Hematopoietic multipotent progenitor cell treated with erythropoietin and hydrocortisone succinate and interleukin-3 and kit ligand, for 6 days (in vitro differentiated cells): Measurements from ENCODE around the gene RBM44.

Experiments used
- DNase-seq: peaks from one replicate; pipeline ENCODE4 v3.0.0-alpha.2; 2015

RBM44 gene

DNA sequence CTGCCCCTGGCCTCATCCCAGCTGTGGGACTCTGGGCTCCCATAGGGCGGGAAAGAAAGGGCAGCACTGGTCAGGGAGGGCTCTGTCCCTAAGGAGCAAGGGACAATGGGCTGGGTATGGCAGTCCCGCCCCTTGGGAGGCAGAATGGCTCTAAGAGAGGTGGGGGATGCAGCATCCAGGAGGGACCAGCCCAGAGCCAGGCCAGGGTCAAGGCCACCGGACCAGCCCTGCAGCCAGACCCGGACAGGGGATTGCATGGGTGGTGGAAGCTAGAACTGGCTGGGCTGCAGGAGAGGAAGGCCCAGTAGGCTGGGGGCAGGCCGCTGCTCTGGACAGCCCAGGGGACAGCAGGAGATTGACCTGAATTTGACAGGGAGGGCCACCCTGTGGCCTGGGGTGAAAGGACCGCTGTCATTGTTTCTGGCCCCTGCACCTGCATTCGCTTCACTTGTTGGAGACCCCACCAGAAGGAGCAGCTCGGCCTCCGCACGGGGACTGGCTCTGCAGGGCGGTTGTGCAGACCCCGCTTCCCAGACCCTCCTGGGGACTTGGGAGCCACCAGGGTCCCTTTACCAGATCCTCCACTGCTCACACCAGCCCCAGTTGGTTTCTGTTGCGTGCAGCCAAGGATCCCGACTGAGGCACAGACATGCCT lies 75.4 kb downstream of the RBM44 start:
- DNase-seq: no peak

DNA sequence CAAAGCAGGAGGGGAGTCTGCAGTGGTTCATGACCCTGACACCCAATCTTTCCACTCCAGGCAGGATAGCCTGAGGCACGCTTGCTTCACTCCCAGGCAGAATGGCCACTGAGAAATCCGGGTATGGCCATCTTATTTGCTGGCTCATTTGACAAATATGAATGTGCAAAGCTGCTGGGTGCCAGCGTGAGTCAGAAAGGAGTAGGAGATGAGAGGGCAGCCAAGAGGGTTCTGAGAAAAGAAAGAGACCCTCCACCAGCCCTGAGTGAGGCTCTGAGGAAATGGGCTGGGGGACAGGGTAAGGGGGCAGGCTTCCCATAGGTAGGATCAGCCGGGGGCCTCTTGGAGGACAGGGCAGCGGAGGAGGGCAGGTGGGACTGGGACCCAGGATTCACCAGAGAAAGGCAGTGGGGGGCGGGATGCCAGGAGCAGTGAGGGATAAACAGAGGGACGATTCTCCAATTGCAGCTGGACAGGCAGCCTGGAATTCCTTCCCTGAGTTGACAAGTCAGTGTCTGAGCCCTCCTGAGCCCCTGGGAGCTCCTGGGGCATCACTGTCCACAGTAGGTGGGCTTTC lies 76.1 kb downstream of the RBM44 start:
- no peak for DNase-seq

DNA sequence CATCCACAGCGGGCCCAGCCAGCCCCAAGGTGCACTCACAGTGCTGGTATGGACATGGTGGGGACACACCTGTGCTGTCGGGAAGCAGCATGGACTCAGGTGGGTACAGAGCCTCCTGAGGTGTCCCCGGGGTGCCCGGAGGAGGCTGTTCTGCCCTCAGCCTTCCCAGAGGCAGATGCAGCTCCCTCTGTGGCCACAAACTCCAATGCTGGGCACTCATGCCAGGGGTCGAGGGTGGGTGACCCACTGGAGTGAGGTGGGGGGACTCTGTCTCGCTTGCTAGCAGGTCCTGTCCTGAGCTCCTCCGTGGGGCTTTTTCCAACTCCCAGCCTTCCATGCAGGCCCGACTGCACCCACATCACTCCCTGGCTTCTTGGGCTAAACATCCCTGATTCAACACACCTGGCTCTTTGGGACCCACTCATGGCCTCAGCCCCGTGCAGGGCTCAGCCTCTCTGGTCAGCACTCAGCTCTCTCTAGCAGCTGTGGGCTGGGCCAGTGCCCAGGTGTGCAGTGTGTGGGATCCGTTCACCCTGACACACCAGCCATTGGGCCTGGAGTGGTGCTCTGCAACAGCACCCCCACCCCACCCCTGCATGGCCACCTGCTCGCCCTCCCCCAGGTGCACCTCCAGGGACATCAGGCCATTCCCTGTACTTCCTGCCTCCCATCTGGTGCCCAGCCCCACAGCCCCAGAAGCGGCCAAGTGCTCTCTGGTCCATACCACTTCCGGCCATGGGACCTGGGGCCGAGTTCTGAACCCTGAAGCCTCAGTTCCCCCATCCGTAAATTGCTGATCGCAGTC lies 76.9 kb downstream of the RBM44 start:
- no peak for DNase-seq

DNA sequence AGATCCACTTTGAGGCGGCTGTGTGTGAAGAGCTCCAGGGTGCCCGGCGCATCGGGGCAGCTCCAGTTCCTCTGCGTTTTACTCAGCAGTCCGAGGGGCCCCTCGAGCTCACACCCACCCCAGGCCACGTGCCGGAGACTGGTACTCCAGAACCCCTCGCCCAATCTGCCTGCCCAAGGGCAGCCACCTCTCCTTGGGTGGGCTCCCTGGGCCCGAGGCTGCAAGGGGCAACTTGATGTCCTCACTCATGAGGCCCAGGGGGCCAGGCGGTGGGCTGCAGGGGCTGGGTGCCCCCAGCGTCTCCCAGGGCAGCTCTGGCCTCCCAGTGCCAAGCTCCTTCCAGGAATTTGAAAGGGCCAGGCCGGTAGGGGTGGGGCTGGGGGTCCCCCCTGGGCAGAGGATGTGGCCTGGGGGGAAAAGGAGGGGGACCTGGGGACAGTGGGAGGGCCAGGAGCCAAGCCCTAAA lies 77.5 kb downstream of the RBM44 start:
- no peak for DNase-seq

DNA sequence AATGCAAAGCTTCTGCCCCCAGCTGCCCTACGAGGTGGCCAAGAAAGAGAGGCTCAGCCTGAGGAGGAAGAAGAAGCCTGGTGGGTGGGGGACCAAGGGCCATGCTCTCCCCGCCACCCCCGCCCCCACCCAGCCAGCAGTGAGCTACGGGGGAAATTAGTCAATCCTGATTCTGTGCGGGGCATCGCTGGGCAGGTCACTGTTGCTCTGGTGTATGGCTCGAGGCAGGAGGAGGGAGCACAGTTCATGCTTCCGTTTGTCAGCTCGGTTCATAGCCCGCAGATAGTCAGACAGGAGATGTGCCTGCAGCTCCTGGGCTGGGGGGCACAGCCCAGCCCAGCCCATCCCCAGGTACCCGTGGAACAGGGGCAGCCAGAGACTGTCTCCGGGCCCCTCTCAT lies 78.0 kb downstream of the RBM44 start:
- DNase-seq: no peak

DNA sequence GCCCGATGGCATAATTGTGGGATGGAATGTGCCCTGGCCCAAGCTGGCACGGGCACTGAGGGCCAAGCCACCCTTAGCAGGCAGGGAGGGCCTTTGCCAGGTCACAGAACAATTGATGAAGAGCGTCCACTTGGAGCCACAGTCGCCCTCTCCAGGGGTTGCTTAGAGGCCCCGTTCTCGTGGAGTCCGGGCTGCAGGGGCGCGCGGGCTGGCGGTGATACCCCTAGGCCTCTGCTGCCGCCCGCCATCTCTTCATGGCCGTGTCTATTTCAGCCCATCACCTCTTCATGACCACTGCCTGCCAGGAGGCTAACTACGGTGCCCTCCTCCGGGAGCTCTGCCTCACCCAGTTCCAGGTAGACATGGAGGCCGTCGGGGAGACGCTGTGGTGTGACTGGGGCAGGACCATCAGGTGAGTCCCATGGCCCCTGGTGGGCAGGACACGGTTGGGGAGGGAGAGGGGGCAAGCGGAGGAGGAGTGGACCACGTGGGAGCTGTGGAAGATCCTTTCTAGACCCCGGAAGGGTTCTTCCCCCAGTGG lies 78.4 kb downstream of the RBM44 start:
- DNase-seq: no peak

- no peak for DNase-seq
Measured at GRCh38 chr2:237877576-237878307, 79.2 kb downstream of the RBM44 start.

DNA sequence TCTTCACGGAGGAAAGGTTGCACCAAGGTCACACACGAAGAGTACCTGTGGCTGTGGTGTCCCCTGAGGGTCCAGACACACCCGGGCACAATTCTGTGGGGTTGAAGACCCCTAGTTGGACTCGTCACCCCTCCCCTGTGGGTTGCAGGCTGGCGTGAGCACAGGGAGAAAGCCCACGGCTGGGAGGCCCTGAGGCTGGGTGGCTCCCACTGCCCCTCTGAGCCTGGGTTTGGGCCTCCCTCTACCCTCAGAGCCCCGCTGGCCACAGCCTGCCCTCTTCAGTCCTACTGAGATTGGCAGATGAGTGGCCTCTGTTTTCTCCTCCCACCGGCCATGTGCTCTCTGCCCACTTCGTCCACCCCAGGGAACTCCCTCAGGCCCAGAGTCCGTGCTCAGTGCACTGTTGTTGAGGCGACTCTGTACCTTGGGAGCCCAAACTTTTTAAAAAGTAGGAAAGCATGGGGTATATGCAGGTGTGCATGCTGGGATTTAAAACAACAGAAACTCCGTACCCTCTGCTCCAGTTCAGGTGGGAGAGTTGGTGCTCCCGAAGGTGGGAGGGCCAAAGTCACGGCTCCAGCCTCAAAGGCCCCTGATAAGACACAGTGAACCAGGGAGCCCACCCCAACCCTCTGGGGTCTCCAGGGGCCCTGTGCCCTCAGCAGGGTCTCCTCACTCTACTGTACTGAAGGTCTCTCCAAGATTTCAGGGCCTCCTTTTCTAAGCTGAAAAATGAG lies 79.9 kb downstream of the RBM44 start:
- DNase-seq: no peak

- DNase-seq: no peak
Measured at GRCh38 chr2:237879058-237879430, 80.5 kb downstream of the RBM44 start.

DNA sequence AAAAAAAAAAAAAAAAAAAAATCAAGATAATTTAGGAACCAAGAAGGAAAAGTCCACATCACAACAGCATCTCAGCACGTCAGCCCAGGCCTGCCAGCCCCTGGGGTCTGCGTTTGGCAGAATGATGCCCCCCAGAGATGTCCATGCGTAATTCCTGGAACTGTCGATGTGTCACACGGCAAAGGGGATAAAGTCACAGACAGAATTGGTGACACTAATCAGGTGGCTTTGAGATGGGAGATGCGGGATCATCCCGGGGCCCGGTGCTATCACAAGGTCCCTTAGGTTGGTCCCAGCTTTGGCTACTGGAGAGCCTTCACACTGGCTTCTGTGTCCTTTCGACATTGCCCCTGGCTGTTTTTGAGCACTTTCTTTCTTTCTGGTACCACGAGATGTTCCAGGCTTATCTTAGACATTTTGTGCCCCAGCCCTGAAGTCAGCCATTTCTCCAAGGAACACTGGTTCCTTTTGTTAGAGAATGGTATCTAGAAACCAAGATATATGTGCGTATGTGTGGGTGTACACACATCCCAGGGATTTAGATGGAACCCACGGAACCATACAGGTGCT lies 81.5 kb downstream of the RBM44 start:
- DNase-seq: no peak

DNA sequence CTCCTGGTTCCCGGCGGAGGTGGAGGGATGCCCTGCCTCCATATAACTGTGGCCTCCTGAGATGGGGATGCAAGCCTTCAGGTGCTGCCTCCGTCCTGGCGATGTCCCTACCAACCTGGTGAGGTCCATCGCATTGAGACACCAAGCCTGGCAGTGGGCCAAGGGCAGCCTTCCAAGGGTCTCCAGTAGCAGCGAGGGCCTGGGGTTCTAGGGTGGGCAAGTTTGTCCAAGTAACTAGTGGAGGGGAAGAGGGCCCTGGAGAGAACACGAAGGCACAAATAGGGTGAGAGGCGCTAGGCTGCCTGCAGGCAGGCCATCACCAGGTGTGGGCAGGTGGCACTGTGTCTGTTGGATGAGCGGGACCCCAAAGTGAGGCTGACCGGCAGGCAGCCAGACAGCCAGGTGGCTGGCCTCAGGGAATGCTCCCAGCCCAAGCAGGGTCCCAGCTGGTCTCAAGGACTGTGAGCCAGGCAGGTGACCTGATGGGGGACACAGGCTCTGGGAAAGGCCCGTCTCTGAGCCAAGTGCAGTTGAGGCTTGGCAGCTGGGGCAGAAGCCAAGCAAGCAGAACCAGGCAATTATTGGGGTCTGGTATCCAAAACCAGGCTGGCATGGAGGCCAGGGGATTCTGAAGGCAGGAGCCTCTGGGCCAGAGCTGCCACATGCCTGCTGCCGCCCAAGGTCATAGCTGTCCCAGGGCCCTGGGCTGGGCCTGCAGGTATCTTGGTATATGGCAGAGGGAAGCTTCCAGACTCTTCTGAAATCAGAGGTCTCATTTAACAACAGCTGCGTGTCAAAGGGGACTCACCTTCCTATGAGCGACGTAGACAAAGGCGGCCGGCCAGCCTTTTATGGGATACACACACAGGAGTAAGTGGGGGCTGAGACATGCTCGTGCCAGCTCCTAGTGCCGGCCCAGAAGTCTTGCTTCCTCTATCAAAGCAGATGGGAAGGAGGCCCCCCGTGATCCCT lies 84.2 kb downstream of the RBM44 start:
- no peak for DNase-seq

GRCh38 chr2:237883951-237884446 lies 85.4 kb downstream of the RBM44 start:
- DNase-seq: no peak

GRCh38 chr2:237884681-237885080 lies 86.1 kb downstream of the RBM44 start:
- DNase-seq: no peak

- no peak for DNase-seq
Measured at GRCh38 chr2:237885111-237885930, 86.7 kb downstream of the RBM44 start.

- no peak for DNase-seq
Measured at GRCh38 chr2:237885931-237886684, 87.5 kb downstream of the RBM44 start.

DNA sequence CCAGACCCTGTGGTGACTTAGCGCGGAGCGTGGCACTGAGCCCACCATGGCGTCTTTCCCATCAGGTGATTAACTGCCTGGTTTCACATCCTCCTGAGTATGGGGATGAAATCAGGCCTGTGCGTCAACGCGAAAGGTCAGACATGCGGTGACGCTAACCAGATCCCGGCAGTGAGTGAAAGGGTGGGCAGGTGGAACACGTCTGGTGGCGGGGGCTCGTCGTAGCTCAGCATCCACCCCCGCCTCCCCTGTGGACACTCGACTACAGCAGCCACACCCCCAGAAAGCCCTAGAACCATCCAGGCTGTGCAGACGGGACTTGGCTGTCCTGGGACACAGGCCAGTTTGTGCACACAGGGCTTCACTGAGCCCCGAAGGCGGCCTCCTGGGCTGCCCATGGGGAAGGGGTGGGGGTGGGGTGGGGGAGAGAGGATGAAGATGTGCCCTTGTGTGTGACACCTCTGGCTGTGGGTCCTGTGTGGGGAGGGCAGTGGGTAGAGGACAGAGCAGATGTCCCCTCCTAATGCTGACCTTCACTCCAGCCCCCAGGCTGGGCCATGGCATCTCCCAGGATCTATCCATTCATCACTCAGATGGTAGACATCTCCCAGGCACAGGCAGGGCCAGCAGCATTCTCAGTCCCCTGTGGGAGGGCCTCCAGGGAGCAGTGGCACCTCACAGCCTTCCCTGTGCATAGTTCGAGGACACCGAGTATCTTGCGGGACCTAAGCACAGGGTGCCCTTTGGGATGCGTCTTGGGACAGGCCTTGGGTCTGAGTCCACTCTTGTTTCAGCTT lies 88.3 kb downstream of the RBM44 start:
- no peak for DNase-seq

DNA sequence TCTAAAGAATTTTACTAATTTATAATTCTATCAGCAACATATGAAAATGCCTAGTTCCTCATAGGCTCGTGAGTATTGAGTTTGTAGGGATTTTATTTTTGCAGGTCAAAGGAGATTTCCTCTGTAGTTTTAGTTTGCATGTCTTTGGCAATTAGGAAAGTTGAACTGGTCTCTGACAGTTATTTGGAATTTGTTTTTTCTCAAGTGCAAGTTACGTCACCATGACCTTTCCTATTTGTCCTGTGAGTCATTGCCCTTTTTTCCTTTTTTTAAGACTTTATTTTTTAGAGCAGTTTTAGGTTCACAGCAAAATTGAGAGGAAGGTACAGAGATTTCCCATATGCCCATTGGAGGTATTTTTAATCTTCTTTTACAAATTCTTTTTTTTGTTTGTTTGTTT lies 89.8 kb downstream of the RBM44 start:
- no peak for DNase-seq

GRCh38 chr2:237889016-237889415 lies 90.4 kb downstream of the RBM44 start:
- no peak for DNase-seq
